Gastrocnemius medialis (tissue), 4 donors: Measurements from ENCODE around the gene CHKB.

Source experiments
- POLR2A ChIP-seq, 2 donors: fragments of 450-650 bp; IDR thresholded peaks; one replicate each; pipeline ENCODE4 v1.6.1; 2017; ENCODE audit warnings: antibody characterized with exemption in 2 of 2, mild to moderate bottlenecking in 2 of 2, moderate library complexity in 2 of 2
- TF ChIP-seq, protein P1 (sequence below), 5 experiments: fragments of 450-650 bp in 3 of 5; fragments of 200-600 bp in 2 of 5; sonication (generic) in 2 of 5; IDR thresholded peaks in 4 of 5; conservative IDR thresholded peaks in 1 of 5; 1 replicate in 4 of 5; 2 replicates in 1 of 5; pipeline ENCODE4 v1.5.1; 2016 to 2019; ENCODE audit warnings: antibody characterized with exemption in 5 of 5, mild to moderate bottlenecking in 3 of 5, moderate library complexity in 3 of 5

GRCh38 chr22:50621356-50621880, 38.8 kb upstream of the CHKB start:
- TF ChIP-seq, protein P1, sequence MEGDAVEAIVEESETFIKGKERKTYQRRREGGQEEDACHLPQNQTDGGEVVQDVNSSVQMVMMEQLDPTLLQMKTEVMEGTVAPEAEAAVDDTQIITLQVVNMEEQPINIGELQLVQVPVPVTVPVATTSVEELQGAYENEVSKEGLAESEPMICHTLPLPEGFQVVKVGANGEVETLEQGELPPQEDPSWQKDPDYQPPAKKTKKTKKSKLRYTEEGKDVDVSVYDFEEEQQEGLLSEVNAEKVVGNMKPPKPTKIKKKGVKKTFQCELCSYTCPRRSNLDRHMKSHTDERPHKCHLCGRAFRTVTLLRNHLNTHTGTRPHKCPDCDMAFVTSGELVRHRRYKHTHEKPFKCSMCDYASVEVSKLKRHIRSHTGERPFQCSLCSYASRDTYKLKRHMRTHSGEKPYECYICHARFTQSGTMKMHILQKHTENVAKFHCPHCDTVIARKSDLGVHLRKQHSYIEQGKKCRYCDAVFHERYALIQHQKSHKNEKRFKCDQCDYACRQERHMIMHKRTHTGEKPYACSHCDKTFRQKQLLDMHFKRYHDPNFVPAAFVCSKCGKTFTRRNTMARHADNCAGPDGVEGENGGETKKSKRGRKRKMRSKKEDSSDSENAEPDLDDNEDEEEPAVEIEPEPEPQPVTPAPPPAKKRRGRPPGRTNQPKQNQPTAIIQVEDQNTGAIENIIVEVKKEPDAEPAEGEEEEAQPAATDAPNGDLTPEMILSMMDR (IDR thresholded peaks at IDR 0.05 in 4 of 5, conservative IDR thresholded peaks at IDR 0.05 in 1 of 5): no peak
- no peak for TF ChIP-seq POLR2A (IDR thresholded peaks at IDR 0.05)
